Right atrium auricular region (tissue), 2 donors: ENCODE measurements around the gene SKI. TPM values are rescaled to one million over a fixed set of nuclear protein-coding genes. Genes with fewer than 3 reads are reported as not detected.

ENCODE experiments used
- DNase-seq: peaks from one replicate; pipeline ENCODE4 v3.0.0-alpha.2; 2019; ENCODE audit warnings: low spot score
- H3K27ac ChIP-seq, 2 donors: fragments of 200-600 bp; sonication (generic); 1 replicate in 1 of 2; 2 replicates in 1 of 2; pipeline ENCODE4 v1.5.1; 2016 to 2019
- H3K27me3 ChIP-seq, 2 donors: fragments of 200-600 bp; sonication (generic); one replicate each; pipeline versions ENCODE4 v1.5.1 to v1.6.0; 2017 to 2019
- H3K36me3 ChIP-seq: fragments of 200-600 bp; sonication (generic); one replicate; pipeline ENCODE4 v1.5.1; 2016
- H3K4me1 ChIP-seq, 2 donors: fragments of 200-600 bp; sonication (generic); one replicate each; pipeline versions ENCODE4 v1.5.1 to v1.6.0; 2017 to 2019
- H3K4me3 ChIP-seq, 2 donors: fragments of 200-600 bp; sonication (generic); 1 replicate in 1 of 2; 2 replicates in 1 of 2; pipeline ENCODE4 v1.5.1; 2017 to 2019; ENCODE audit warnings: mild to moderate bottlenecking in 1 of 2, moderate library complexity in 1 of 2
- H3K9me3 ChIP-seq, 2 donors: fragments of 200-600 bp; sonication (generic); one replicate each; pipeline ENCODE4 v1.5.1; 2019
- CTCF ChIP-seq, 2 donors: fragments of 200-600 bp; sonication (generic); IDR thresholded peaks; one replicate each; pipeline ENCODE4 v1.5.1; 2019; ENCODE audit warnings: antibody characterized with exemption in 2 of 2
- total RNA-seq, 2 donors: library from RNA; depleted of rRNA; stranded (reverse); fragments of >200 nt; gene quantifications; one replicate each; pipeline ENCODE4 v1.1.0, GENCODE V29; 2016

SKI gene
- total RNA-seq, 2 donors from 2014 or later: 36.7 to 57.2 TPM

GRCh38 chr1:2273401-2274090 lies 45.4 kb downstream of the SKI start:
- no peak for TF ChIP-seq CTCF (IDR thresholded peaks at IDR 0.05)
- Histone ChIP-seq H3K27ac (peak overlapping the region in 1 of 2 donors; percentile 78), H3K27me3 (no peaks in the 10 kb centered on the region), H3K4me3 (no peak overlapping the region), H3K4me1 (peaks cover 0 to 100% of the 10 kb centered on the region in 2 donors), H3K36me3 (peaks cover 6% of the 10 kb centered on the region), H3K9me3 (no peaks in the 10 kb centered on the region)
- no peak for DNase-seq

- H3K4me3 ChIP-seq: no peak overlapping the region
- H3K27me3 ChIP-seq: no peaks in the 10 kb centered on the region
Measured at GRCh38 chr1:2274231-2274928, 46.3 kb downstream of the SKI start.

GRCh38 chr1:2274929-2275475 lies 46.9 kb downstream of the SKI start:
- no peak for TF ChIP-seq CTCF (IDR thresholded peaks at IDR 0.05)
- no peak for DNase-seq
- Histone ChIP-seq H3K4me1 (peaks cover 0 to 100% of the 10 kb centered on the region in 2 donors), H3K9me3 (no peaks in the 10 kb centered on the region), H3K36me3 (peaks cover 6% of the 10 kb centered on the region), H3K27me3 (no peaks in the 10 kb centered on the region), H3K4me3 (no peak overlapping the region), H3K27ac (peak overlapping the region; percentile 59 to 78)

More at GRCh38 chr1:2274231-2274928, 46.3 kb downstream of the SKI start:
- peak overlapping the region; percentile 59 to 78 for H3K27ac ChIP-seq
- peak in 1 of 2 donors; percentile 21 for TF ChIP-seq CTCF (IDR thresholded peaks at IDR 0.05)
- H3K36me3 ChIP-seq: peaks cover 6% of the 10 kb centered on the region
- H3K4me1 ChIP-seq: peaks cover 0 to 100% of the 10 kb centered on the region in 2 donors
- DNase-seq: no peak
- H3K9me3 ChIP-seq: no peaks in the 10 kb centered on the region

- peak overlapping the region; percentile 59 to 78 for H3K27ac ChIP-seq
- H3K27me3 ChIP-seq: no peaks in the 10 kb centered on the region
- H3K4me3 ChIP-seq: no peak overlapping the region
- H3K4me1 ChIP-seq: peaks cover 0 to 90% of the 10 kb centered on the region in 2 donors
- TF ChIP-seq CTCF (IDR thresholded peaks at IDR 0.05): peak in 1 of 2 donors; percentile 33
- no peak for DNase-seq
- H3K36me3 ChIP-seq: peaks cover 6% of the 10 kb centered on the region
- H3K9me3 ChIP-seq: no peaks in the 10 kb centered on the region
Measured at GRCh38 chr1:2275796-2276536, 47.8 kb downstream of the SKI start.

- Histone ChIP-seq H3K9me3 (no peaks in the 10 kb centered on the region), H3K27me3 (no peaks in the 10 kb centered on the region), H3K4me1 (peaks cover 0 to 80% of the 10 kb centered on the region in 2 donors), H3K36me3 (peaks cover 6% of the 10 kb centered on the region), H3K4me3 (no peak overlapping the region), H3K27ac (peak overlapping the region; percentile 59 to 78)
- TF ChIP-seq CTCF (IDR thresholded peaks at IDR 0.05): no peak
- DNase-seq: no peak
Measured at GRCh38 chr1:2276803-2277580, 48.9 kb downstream of the SKI start.
